Mesendoderm (in vitro differentiated cells): ENCODE results near the gene ZSWIM4.
A peak's percentile ranks its signal among the peaks of the same experiment; 100 is the strongest.

Experiments used
- DNase-seq: peaks from one replicate; pipeline ENCODE4 v3.0.0; 2013
- H2AK5ac ChIP-seq: 2 replicates; pipeline ENCODE4 v1.6.1; 2013; ENCODE audit warnings: low read length, inconsistent platforms
- H2BK120ac ChIP-seq: 2 replicates; pipeline ENCODE4 v1.6.1; 2013; ENCODE audit warnings: low read depth, mild to moderate bottlenecking, low read length, moderate library complexity, mixed read lengths
- H2BK15ac ChIP-seq: replicated peaks from 2 replicates; pipeline ENCODE4 v1.6.1; 2013; ENCODE audit warnings: low read depth, mild to moderate bottlenecking, moderate library complexity
- H2BK5ac ChIP-seq: 2 replicates; pipeline ENCODE4 v1.6.1; 2013; ENCODE audit warnings: low read length, inconsistent platforms
- H3K18ac ChIP-seq: 2 replicates; pipeline ENCODE4 v1.6.1; 2013; ENCODE audit warnings: mild to moderate bottlenecking, low read length, mixed read lengths
- H3K23ac ChIP-seq: one replicate; pipeline ENCODE4 v1.6.1; 2013; ENCODE audit warnings: low read length
- H3K27ac ChIP-seq: 2 replicates; pipeline ENCODE4 v1.5.1; 2013; ENCODE audit warnings: low read depth, mild to moderate bottlenecking, inconsistent platforms, low read length, moderate library complexity
- H3K27me3 ChIP-seq: 2 replicates; pipeline ENCODE4 v1.6.1; 2013; ENCODE audit warnings: low read length, control low read depth, mild to moderate bottlenecking, inconsistent platforms; ENCODE audit not compliant: insufficient read depth, poor library complexity
- H3K36me3 ChIP-seq: 2 replicates; pipeline ENCODE4 v1.6.1; 2013; ENCODE audit warnings: low read length, inconsistent platforms; ENCODE audit not compliant: control insufficient read depth, insufficient read depth
- H3K4ac ChIP-seq: one replicate; pipeline ENCODE4 v1.6.1; 2013; ENCODE audit warnings: low read depth, mild to moderate bottlenecking, low read length, moderate library complexity
- H3K4me1 ChIP-seq: 2 replicates; pipeline ENCODE4 v1.6.1; 2013; ENCODE audit warnings: low read depth, low read length, inconsistent platforms; ENCODE audit not compliant: control insufficient read depth
- H3K4me2 ChIP-seq: 2 replicates; pipeline ENCODE4 v1.6.1; 2013; ENCODE audit warnings: low read length
- H3K4me3 ChIP-seq: 2 replicates; pipeline ENCODE4 v1.5.1; 2013; ENCODE audit warnings: mild to moderate bottlenecking, low read length
- H3K56ac ChIP-seq: one replicate; pipeline ENCODE4 v1.6.1; 2013; ENCODE audit warnings: low read length
- H3K79me1 ChIP-seq: 2 replicates; pipeline ENCODE4 v1.6.1; 2013; ENCODE audit warnings: low read length, inconsistent platforms
- H3K79me2 ChIP-seq: 2 replicates; pipeline ENCODE4 v1.6.1; 2013; ENCODE audit warnings: mild to moderate bottlenecking, low read length; ENCODE audit not compliant: control insufficient read depth, insufficient read depth
- H3K9ac ChIP-seq: 2 replicates; pipeline ENCODE4 v1.6.1; 2013; ENCODE audit warnings: low read length, inconsistent platforms
- H4K5ac ChIP-seq: one replicate; pipeline ENCODE4 v1.6.1; 2013; ENCODE audit warnings: low read length
- H4K8ac ChIP-seq: one replicate; pipeline ENCODE4 v1.6.1; 2013; ENCODE audit warnings: low read depth, mild to moderate bottlenecking, control low read depth, low read length, moderate library complexity
- WGBS: extraction: QIAGEN DNeasy Blood & Tissue Kit; methylation state at CpG from one replicate; pipeline ENCODE4 v1.1.7; 2013; ENCODE audit warnings: low lambda C conversion rate, missing lambda C conversion rate; ENCODE audit not compliant: insufficient coverage; ENCODE audit errors: extremely low coverage; 5-methylcytosine and 5-hydroxymethylcytosine counted together

Gene ZSWIM4

DNA sequence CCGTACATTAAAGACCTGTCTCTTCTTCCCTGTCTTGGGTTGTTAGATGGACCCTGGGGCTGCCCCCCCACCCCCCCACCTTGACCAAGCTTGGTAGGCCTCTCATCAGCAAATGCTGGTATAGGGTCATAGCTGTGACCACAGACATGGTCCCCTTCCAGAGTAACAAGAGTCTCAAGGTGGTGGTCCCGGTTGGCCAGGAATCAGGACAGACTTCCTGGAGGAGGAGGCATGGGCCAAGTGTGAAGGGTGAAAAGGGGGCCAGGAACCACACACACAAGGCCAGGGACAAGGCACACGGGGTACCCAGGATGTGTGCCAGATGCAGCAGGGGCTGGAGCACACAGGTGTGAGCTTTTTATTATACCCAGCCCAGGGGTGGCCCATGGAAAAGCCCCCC lies 32.0 kb upstream of the ZSWIM4 start:
- Histone ChIP-seq H3K56ac (no peak overlapping the region), H3K27me3 (no peaks in the 10 kb centered on the region), H3K18ac (no peak overlapping the region), H2BK120ac (no peak overlapping the region), H2AK5ac (no peak overlapping the region), H3K9ac (no peak overlapping the region), H3K27ac (no peak overlapping the region), H3K4me3 (no peak overlapping the region), H2BK5ac (no peak overlapping the region), H3K4me1 (no peaks in the 10 kb centered on the region), H3K4ac (no peak overlapping the region), H3K79me1 (no peaks in the 10 kb centered on the region), H2BK15ac (no peak overlapping the region), H3K23ac (no peak overlapping the region), H3K4me2 (no peak overlapping the region), H4K5ac (no peak overlapping the region), H3K79me2 (no peaks in the 10 kb centered on the region), H3K36me3 (no peaks in the 10 kb centered on the region), H4K8ac (no peak overlapping the region)
- DNase-seq: no peak
- no CpG with 5 or more reads among the region's 3 CpGs for WGBS

GRCh38 chr19:13764101-13764807 lies 31.0 kb upstream of the ZSWIM4 start, which contains the start of gene MRI1:
Gene MRI1, plus strand, starts transcription at chr19:13764522. Its CDS starts 67 bp downstream, at chr19:13764589.
- no peak within 1 kb of the TSS for H2BK15ac ChIP-seq
- no peak within 1 kb of the TSS for H3K23ac ChIP-seq
- peak within 1 kb of the TSS; percentile 26 for H3K4me2 ChIP-seq
- peak within 1 kb of the TSS; percentile 91 for H3K56ac ChIP-seq
- no peaks in the 10 kb centered on the region for H3K36me3 ChIP-seq
- peak within 1 kb of the TSS; percentile 56 for H3K4me3 ChIP-seq
- no peak within 1 kb of the TSS for H2BK120ac ChIP-seq
- no CpG with 5 or more reads among the region's 67 CpGs for WGBS
- H3K27me3 ChIP-seq: no peaks in the 10 kb centered on the region
- no peak within 1 kb of the TSS for H3K27ac ChIP-seq
- peak; percentile 56 for DNase-seq
- no peak within 1 kb of the TSS for H2AK5ac ChIP-seq
- H4K8ac ChIP-seq: no peak within 1 kb of the TSS
- no peak within 1 kb of the TSS for H4K5ac ChIP-seq
- no peaks in the 10 kb centered on the region for H3K79me1 ChIP-seq
- no peak within 1 kb of the TSS for H2BK5ac ChIP-seq
- no peaks in the 10 kb centered on the region for H3K4me1 ChIP-seq
- peak within 1 kb of the TSS; percentile 69 for H3K9ac ChIP-seq
- H3K18ac ChIP-seq: peak within 1 kb of the TSS; percentile 42
- no peak within 1 kb of the TSS for H3K4ac ChIP-seq
- H3K79me2 ChIP-seq: no peaks in the 10 kb centered on the region

DNA sequence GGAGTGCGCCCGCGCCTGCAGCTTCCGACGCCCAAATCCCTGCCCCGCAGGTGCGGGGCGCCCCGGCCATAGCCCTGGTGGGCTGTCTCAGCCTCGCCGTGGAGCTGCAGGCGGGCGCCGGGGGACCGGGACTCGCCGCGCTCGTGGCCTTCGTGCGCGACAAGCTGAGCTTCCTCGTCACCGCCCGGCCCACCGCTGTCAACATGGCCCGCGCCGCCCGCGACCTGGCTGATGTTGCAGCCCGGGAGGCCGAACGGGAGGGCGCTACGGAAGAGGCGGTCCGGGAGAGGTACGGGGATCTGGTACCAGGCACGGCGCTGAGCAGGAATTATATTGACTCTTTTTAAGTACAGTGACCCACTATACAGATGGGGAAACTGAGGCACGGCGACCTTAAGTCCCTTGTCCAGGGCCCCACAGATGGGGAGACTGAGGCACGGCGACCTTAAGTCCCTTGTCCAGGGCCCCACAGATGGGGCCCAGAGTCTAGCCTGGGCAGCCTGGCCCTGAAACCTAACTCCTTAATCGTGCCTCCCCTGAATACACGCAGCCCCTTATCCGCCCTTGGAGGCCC lies 30.3 kb upstream of the ZSWIM4 start:
- Histone ChIP-seq H3K23ac (no peak overlapping the region), H3K56ac (peak overlapping the region; percentile 78), H2AK5ac (no peak overlapping the region), H3K36me3 (no peaks in the 10 kb centered on the region), H2BK5ac (no peak overlapping the region), H3K18ac (peak overlapping the region; percentile 42), H3K4me3 (peak overlapping the region; percentile 20), H3K4me2 (peak overlapping the region; percentile 26), H3K4ac (no peak overlapping the region), H2BK120ac (no peak overlapping the region), H4K5ac (no peak overlapping the region), H4K8ac (no peak overlapping the region), H3K27ac (no peak overlapping the region), H3K79me2 (no peaks in the 10 kb centered on the region), H2BK15ac (no peak overlapping the region), H3K79me1 (no peaks in the 10 kb centered on the region), H3K4me1 (no peaks in the 10 kb centered on the region), H3K9ac (peak overlapping the region; percentile 69), H3K27me3 (no peaks in the 10 kb centered on the region)
- DNase-seq: no peak
- whole genome bisulfite sequencing: no CpG with 5 or more reads among the region's 48 CpGs

DNA sequence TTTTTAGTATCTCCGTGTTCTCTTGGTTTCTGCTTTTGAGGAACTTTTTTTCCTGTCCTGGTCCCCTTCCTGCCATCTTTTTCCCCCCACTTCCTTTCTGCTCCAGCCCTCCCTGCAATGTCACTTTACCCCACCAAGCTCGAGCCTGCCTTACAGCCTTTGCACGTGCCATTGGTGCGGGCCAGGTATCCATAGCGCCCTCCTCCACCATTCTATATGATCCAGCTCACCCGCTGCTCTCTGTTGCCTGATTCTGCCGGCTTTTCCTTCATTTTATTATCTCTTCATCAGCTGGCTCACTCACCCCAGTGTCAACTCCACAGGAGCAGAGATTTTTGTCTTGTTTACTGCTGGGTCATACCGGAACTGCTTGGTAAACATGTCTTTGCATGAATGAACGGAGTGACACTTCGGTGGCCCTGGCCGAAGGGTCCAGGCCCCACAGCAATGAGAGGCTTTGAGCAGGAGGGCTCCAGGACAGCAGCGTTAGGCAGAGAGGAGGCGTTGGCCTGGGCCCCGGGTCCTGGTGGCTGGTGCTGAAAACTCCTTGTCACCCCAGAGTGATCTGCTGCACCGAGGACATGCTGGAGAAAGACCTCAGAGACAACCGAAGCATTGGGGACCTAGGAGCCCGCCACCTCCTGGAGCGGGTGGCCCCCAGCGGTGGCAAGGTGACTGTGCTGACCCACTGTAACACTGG lies 29.7 kb upstream of the ZSWIM4 start:
- H3K4me1 ChIP-seq: no peaks in the 10 kb centered on the region
- peak overlapping the region; percentile 26 for H3K4me2 ChIP-seq
- H2BK120ac ChIP-seq: no peak overlapping the region
- H3K27me3 ChIP-seq: no peaks in the 10 kb centered on the region
- no peaks in the 10 kb centered on the region for H3K79me2 ChIP-seq
- no peak overlapping the region for H2BK15ac ChIP-seq
- no peaks in the 10 kb centered on the region for H3K79me1 ChIP-seq
- no peak overlapping the region for H3K23ac ChIP-seq
- no CpG with 5 or more reads among the region's 19 CpGs for WGBS
- DNase-seq: peak; percentile 42
- peak overlapping the region; percentile 20 for H3K4me3 ChIP-seq
- no peak overlapping the region for H4K8ac ChIP-seq
- no peak overlapping the region for H2AK5ac ChIP-seq
- no peaks in the 10 kb centered on the region for H3K36me3 ChIP-seq
- no peak overlapping the region for H3K18ac ChIP-seq
- no peak overlapping the region for H2BK5ac ChIP-seq
- H3K56ac ChIP-seq: peak overlapping the region; percentile 78
- H3K9ac ChIP-seq: peak overlapping the region; percentile 69
- no peak overlapping the region for H4K5ac ChIP-seq
- H3K4ac ChIP-seq: no peak overlapping the region
- no peak overlapping the region for H3K27ac ChIP-seq

DNA sequence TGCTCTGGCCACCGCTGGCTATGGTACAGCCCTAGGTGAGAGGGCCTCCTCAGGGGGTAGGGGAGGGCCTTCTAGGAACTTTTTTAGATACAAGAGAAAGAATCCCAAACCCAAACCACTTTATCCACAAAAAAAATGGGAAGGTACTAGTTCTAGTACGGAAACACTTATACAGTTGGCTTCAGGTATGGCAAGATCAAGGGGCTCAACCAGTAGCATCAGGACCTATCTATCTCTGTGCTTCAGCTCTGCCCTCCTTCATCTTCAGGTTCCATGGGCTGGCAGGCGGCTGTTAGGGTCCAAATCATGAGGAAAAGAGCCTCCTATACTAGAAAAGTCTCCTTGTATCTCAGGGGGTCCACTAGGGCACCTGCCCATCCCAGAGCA lies 29.2 kb upstream of the ZSWIM4 start:
- Histone ChIP-seq H3K27ac (no peak overlapping the region), H3K56ac (no peak overlapping the region), H2BK5ac (no peak overlapping the region), H3K79me2 (no peaks in the 10 kb centered on the region), H3K9ac (no peak overlapping the region), H3K4me2 (no peak overlapping the region), H4K5ac (no peak overlapping the region), H2BK120ac (no peak overlapping the region), H3K27me3 (no peaks in the 10 kb centered on the region), H2AK5ac (no peak overlapping the region), H3K79me1 (no peaks in the 10 kb centered on the region), H3K4me1 (no peaks in the 10 kb centered on the region), H3K4ac (no peak overlapping the region), H3K4me3 (no peak overlapping the region), H3K18ac (no peak overlapping the region), H4K8ac (no peak overlapping the region), H3K23ac (no peak overlapping the region), H3K36me3 (no peaks in the 10 kb centered on the region), H2BK15ac (no peak overlapping the region)
- WGBS: no CpG with 5 or more reads among the region's 3 CpGs
- DNase-seq: no peak
